OCI-LY3 (cell line): ENCODE results near the gene BAG3.
"Not testable (repeated sequence)": the region's sequence is repeated elsewhere in the genome, so short reads cannot be mapped to it uniquely, and the experiment has no call there.

Source experiments
- H2AFZ ChIP-seq: fragments of 200-600, 300-600 bp; shearing (Covaris generic); 2 replicates; pipeline ENCODE4 v1.6.0; 2014; ENCODE audit warnings: antibody characterized with exemption, low read depth, low read length
- H3K27ac ChIP-seq: fragments of 200-600, 300-600 bp; sonication (generic); 2 replicates; pipeline ENCODE4 v1.5.1; 2014; ENCODE audit warnings: mild to moderate bottlenecking, low read length, moderate library complexity, mixed read lengths
- H3K27me3 ChIP-seq: fragments of 200-600, 300-600 bp; sonication (generic); 2 replicates; pipeline ENCODE4 v1.6.1; 2014; ENCODE audit warnings: low read depth, low read length, mixed read lengths
- H3K36me3 ChIP-seq: fragments of 200-600, 300-600 bp; sonication (generic); replicated peaks from 2 replicates; pipeline ENCODE3; 2014; ENCODE audit warnings: low read depth, low read length, mixed read lengths
- H3K4me1 ChIP-seq: fragments of 300-600, 200-600 bp; sonication (generic); 2 replicates; pipeline ENCODE4 v1.6.1; 2014; ENCODE audit warnings: low read length, mixed read lengths
- H3K4me2 ChIP-seq: fragments of 200-600, 300-600 bp; sonication (generic); 2 replicates; pipeline ENCODE4 v1.6.1; 2014; ENCODE audit warnings: low read length, mixed read lengths
- H3K4me3 ChIP-seq: fragments of 300-600, 200-600 bp; sonication (generic); 2 replicates; pipeline ENCODE4 v1.5.1; 2014; ENCODE audit warnings: antibody characterized with exemption, mild to moderate bottlenecking, low read length, moderate library complexity
- H3K79me2 ChIP-seq: fragments of 300-600, 200-600 bp; shearing (Covaris generic); 2 replicates; pipeline ENCODE4 v1.6.1; 2014; ENCODE audit warnings: mild to moderate bottlenecking, low read length, mixed read lengths
- H3K9ac ChIP-seq: fragments of 300-600, 200-600 bp; shearing (Covaris generic); 2 replicates; pipeline ENCODE4 v1.6.0; 2014; ENCODE audit warnings: mild to moderate bottlenecking, low read length, moderate library complexity
- H3K9me3 ChIP-seq: fragments of 200-600, 300-600 bp; shearing (Covaris generic); 2 replicates; pipeline ENCODE4 v1.6.1; 2014; ENCODE audit warnings: low read length, mixed read lengths; ENCODE audit not compliant: insufficient read depth
- H4K20me1 ChIP-seq: fragments of 200-600, 300-600 bp; sonication (generic); 2 replicates; pipeline ENCODE4 v1.6.1; 2016; ENCODE audit warnings: low read length, mixed read lengths; ENCODE audit not compliant: insufficient read depth
- CTCF ChIP-seq: fragments of 200-600, 300-600 bp; sonication (generic); IDR thresholded peaks from 2 replicates; pipeline ENCODE4 v1.5.1; 2014; ENCODE audit warnings: antibody characterized with exemption, low read length, low read depth
- EZH2phosphoT487 ChIP-seq: fragments of 200-600 bp; shearing (Covaris generic); IDR thresholded peaks from 2 replicates; pipeline ENCODE4 v1.6.1; 2018; ENCODE audit warnings: antibody characterized with exemption, mixed run types, low read depth

BAG3 gene

GRCh38 chr10:119659951-119660350 is 8.8 kb downstream of the BAG3 start:
- Histone ChIP-seq H3K27me3 (no peaks in the 10 kb centered on the region), H3K27ac (no peak overlapping the region), H3K9me3 (no peaks in the 10 kb centered on the region), H3K9ac (no peak overlapping the region), H3K36me3 (no peaks in the 10 kb centered on the region), H2AFZ (no peak overlapping the region), H4K20me1 (no peaks in the 10 kb centered on the region), H3K4me3 (no peak overlapping the region), H3K4me1 (peaks cover 17% of the 10 kb centered on the region), H3K4me2 (no peak overlapping the region), H3K79me2 (no peaks in the 10 kb centered on the region)
- TF ChIP-seq CTCF (no peak), EZH2phosphoT487 (no peak)

DNA sequence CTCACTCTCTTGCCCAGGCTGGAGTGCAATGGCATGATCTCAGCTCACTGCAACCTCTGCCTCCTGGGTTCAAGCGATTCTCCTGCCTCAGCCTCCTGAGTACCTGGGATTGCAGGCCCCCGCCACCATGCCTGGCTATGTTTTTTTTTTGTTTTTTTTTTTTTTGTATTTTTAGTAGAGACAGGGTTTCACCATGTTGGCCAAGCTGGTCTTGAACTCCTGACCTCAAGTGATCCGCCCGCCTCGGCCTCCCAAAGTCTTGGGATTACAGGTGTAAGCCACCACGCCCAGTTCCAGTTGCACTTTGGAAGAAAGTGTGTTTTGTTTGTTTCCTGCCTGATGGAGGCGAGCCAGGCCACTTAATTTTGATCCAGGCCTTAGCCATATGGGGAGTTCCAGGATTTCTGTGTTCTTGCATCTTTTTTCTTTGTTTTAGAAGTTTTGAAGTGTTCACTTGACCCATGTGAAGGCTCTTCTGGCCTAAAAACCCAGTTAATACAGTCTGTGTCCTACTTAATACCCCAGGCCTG is 11.0 kb downstream of the BAG3 start:
- H3K36me3 ChIP-seq, H3K79me2 ChIP-seq, H3K9ac ChIP-seq, H2AFZ ChIP-seq, H3K27me3 ChIP-seq, H3K9me3 ChIP-seq, H3K4me3 ChIP-seq, H4K20me1 ChIP-seq, H3K4me2 ChIP-seq, H3K27ac ChIP-seq: not testable (repeated sequence)
- H3K4me1 ChIP-seq = peaks cover 17% of the 10 kb centered on the region

DNA sequence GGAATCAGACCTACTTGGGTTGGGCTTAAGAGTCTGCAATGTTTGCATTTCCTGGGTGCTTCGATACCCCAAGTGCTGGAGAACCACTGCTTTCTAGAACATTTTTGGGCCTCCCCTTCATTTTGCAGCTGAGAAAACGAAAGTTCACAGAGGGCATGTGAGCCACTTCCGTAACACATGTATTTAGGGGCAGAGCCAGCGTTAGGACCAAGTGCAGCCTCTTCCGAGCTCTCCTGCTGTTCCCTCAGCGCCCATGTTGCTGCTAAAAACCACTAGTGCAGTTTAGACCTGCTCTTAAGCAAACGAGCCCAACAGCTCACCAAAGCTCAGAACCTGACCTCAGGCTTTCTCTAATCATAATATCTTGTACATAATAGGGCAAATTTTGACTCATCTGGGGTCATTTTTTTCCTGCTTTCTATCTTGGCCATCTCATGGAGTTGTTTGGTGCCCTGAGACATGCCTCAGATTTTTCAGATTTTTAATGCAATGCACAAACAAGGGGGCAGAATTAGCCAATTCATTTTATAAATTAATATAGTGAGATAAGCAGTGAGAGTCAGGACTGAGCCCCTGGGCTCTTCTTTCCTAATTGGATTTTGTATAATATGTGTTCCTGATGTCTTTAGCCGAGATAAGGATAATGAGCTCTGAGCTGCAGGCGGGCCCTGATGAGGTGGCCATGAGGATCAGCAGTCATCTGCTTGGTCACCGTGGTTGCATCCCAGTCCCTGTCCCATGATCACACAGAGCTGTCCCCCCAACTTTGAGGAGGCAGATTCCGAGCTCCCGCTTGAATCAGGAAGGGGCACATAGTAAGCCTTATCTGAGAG is 12.9 kb downstream of the BAG3 start:
- H3K9me3 ChIP-seq = no peaks in the 10 kb centered on the region
- no peaks in the 10 kb centered on the region for H3K79me2 ChIP-seq
- H3K4me2 ChIP-seq = peak overlapping the region; percentile 76
- no peaks in the 10 kb centered on the region for H3K36me3 ChIP-seq
- no peak overlapping the region; the same call in 1 of the 2 replicates for H3K27ac ChIP-seq
- no peaks in the 10 kb centered on the region for H3K27me3 ChIP-seq
- peaks cover 17% of the 10 kb centered on the region for H3K4me1 ChIP-seq
- TF ChIP-seq EZH2phosphoT487 (no peak), CTCF (no peak)
- H3K9ac ChIP-seq = peak overlapping the region; percentile 54
- peak overlapping the region; percentile 71 for H3K4me3 ChIP-seq
- H2AFZ ChIP-seq = peak overlapping the region; percentile 51
- no peaks in the 10 kb centered on the region for H4K20me1 ChIP-seq

- no peak overlapping the region for H3K27ac ChIP-seq
- no peaks in the 10 kb centered on the region for H3K9me3 ChIP-seq
- H4K20me1 ChIP-seq = no peaks in the 10 kb centered on the region
- TF ChIP-seq EZH2phosphoT487 (no peak), CTCF (no peak)
- H3K27me3 ChIP-seq = no peaks in the 10 kb centered on the region
- H3K9ac ChIP-seq = no peak overlapping the region
- H3K79me2 ChIP-seq = no peaks in the 10 kb centered on the region
- H3K4me1 ChIP-seq = peaks cover 17% of the 10 kb centered on the region
- no peaks in the 10 kb centered on the region for H3K36me3 ChIP-seq
- no peak overlapping the region for H3K4me2 ChIP-seq
- no peak overlapping the region for H3K4me3 ChIP-seq
- no peak overlapping the region for H2AFZ ChIP-seq
Measured at GRCh38 chr10:119665901-119666708, 14.9 kb downstream of the BAG3 start.
